Dedifferentiated amniotic fluid mesenchymal stem cell (primary cell): ENCODE data around the gene FGD2.
A peak's percentile ranks its signal among the peaks of the same experiment; 100 is the strongest.
"Not testable (repeated sequence)": the region's sequence is repeated elsewhere in the genome, so short reads cannot be mapped to it uniquely, and the experiment has no call there.

Experiments
- DNase-seq: peaks from one replicate; pipeline ENCODE4 v3.0.0-alpha.2; 2016; ENCODE audit errors: extremely low spot score

FGD2 gene

GRCh38 chr6:37039958-37040357 is 34.5 kb downstream of the FGD2 start:
- DNase-seq: no peak

- DNase-seq: no peak
Observed at GRCh38 chr6:37041521-37041920, 36.1 kb downstream of the FGD2 start.

- no peak for DNase-seq
Observed at GRCh38 chr6:37042150-37042549, 36.7 kb downstream of the FGD2 start.

GRCh38 chr6:37043091-37043490 is 37.6 kb downstream of the FGD2 start:
- not testable (repeated sequence) for DNase-seq

- no peak for DNase-seq
Observed at GRCh38 chr6:37047346-37047688, 41.9 kb downstream of the FGD2 start.

GRCh38 chr6:37047689-37048402 is 42.4 kb downstream of the FGD2 start:
- no peak for DNase-seq

- no peak for DNase-seq
Observed at GRCh38 chr6:37048403-37048850, 43.0 kb downstream of the FGD2 start.

GRCh38 chr6:37048851-37049757 is 43.6 kb downstream of the FGD2 start:
- peak; percentile 65 for DNase-seq

GRCh38 chr6:37049758-37050044 is 44.2 kb downstream of the FGD2 start:
- DNase-seq: no peak

- no peak for DNase-seq
Observed at GRCh38 chr6:37050045-37050853, 44.8 kb downstream of the FGD2 start.

- no peak for DNase-seq
Observed at GRCh38 chr6:37050854-37051137, 45.3 kb downstream of the FGD2 start.

- DNase-seq: peak; percentile 62
Observed at GRCh38 chr6:37051138-37052026, 45.9 kb downstream of the FGD2 start.

- no peak for DNase-seq
Observed at GRCh38 chr6:37052027-37052628, 46.7 kb downstream of the FGD2 start.

GRCh38 chr6:37053683-37054082 is 48.2 kb downstream of the FGD2 start:
- no peak for DNase-seq

GRCh38 chr6:37054171-37054570 is 48.7 kb downstream of the FGD2 start:
- no peak for DNase-seq

- DNase-seq: no peak
Observed at GRCh38 chr6:37054580-37054979, 49.1 kb downstream of the FGD2 start.

GRCh38 chr6:37056112-37056403 is 50.6 kb downstream of the FGD2 start:
- no peak for DNase-seq

GRCh38 chr6:37056439-37057127 is 51.1 kb downstream of the FGD2 start:
- no peak for DNase-seq

GRCh38 chr6:37057128-37057471 is 51.6 kb downstream of the FGD2 start:
- DNase-seq: no peak

GRCh38 chr6:37057678-37058077 is 52.2 kb downstream of the FGD2 start:
- DNase-seq: no peak

GRCh38 chr6:37058084-37058586 is 52.7 kb downstream of the FGD2 start:
- peak; percentile 27 for DNase-seq
